GM21360 (cell line): Measurements from ENCODE around the gene CYB5R2.
A peak's percentile ranks its signal among the peaks of the same experiment; 100 is the strongest.

ENCODE experiments used
- ATAC-seq: cut with Tn5 transposase; IDR thresholded peaks from one replicate; pipeline ENCODE4 v1.9.1; 2021; ENCODE audit warnings: mild to moderate bottlenecking, moderate library complexity; ENCODE audit not compliant: unreplicated experiment

Gene CYB5R2

GRCh38 chr11:7672960-7673723 is at the start of gene CYB5R2:
TSS of gene CYB5R2 (minus strand) at chr11:7673500. CDS start at chr11:7672825, 675 bp downstream.
- ATAC-seq: no peak

- ATAC-seq: no peak
These were observed 41.5 kb upstream of the CYB5R2 start for GRCh38 chr11:7714786-7715185.

- no peak for ATAC-seq
These were observed 33.1 kb upstream of the CYB5R2 start, which contains the start of gene OVCH2 for GRCh38 chr11:7706377-7706776. TSS of gene OVCH2 (minus strand) at chr11:7706477. CDS start at chr11:7706394, 83 bp downstream.

- no peak for ATAC-seq
These were observed 30.4 kb upstream of the CYB5R2 start for GRCh38 chr11:7703740-7704139.

DNA sequence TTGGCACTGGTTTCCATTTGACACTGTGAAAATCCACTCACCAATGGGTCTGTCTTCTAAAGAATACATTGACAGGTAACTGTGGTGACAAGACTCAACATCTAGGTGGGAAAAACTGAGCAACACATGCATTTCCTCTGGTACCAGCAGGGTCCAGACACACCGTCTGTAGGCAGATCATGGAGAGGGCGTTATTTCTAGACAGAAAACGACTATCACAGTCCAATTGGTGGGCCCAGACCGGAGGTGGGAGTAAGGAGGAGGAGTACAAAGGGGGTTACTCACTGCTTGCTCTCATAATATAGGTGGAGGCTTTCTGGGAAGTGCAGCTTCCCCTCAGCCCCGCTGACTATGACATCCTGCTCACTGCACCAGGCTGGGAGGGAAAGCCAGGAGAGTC is 23.1 kb upstream of the CYB5R2 start:
- ATAC-seq: no peak

- ATAC-seq: no peak
These were observed 20.9 kb upstream of the CYB5R2 start for GRCh38 chr11:7694235-7694634.

DNA sequence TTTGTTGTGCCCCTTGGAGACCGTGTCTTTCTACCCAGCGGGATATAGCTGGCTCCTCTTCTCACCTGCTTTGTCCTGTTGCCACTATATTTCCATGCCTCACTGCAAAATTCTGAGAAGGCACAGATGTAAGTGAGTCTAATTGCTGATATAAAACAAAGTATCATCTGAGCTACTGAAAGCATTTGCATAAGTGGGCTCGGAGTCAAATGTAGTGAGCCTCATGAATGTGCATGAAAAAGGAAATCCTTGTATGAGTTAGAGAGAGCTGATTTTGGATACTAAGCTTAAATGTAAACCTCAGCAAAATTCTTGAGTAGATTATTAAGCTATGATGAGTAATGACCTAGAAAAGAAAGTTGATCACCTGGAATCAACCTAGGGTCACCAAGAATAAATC is 19.1 kb upstream of the CYB5R2 start:
- ATAC-seq: no peak

- no peak for ATAC-seq
These were observed 18.6 kb upstream of the CYB5R2 start for GRCh38 chr11:7691759-7692350.

- no peak for ATAC-seq
These were observed 17.3 kb upstream of the CYB5R2 start for GRCh38 chr11:7690648-7691047.

GRCh38 chr11:7689239-7689638 is 15.9 kb upstream of the CYB5R2 start:
- no peak for ATAC-seq

DNA sequence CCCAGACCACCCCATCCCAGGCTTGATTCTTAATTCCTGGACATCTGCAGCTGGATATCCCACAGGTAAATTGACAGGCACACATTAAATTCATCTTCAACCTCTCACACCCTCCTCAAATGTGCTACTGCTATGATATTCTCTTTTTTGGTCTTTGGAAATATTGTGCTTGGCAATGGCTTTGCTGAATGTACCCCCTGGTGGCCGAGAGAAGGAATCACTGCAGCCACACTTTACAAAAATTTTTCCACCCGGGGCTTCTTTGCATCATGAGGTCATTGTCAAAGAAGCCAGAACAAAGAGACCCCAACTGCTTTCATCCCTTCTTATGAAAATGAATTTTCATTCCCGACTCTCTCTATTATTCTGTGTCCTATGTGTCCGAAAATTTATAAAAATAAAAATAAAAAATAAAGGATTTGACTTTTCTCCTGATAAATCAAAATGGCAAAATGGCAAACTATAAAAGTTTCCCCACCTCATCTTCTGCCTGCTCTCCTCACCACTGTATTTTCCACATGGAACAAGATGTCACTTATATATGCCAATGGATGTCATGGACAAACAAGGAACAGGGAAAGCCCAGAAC is 15.0 kb upstream of the CYB5R2 start:
- ATAC-seq: peak; percentile 75

- ATAC-seq: no peak
These were observed 14.1 kb upstream of the CYB5R2 start for GRCh38 chr11:7687386-7687785.

GRCh38 chr11:7686761-7687160 is 13.5 kb upstream of the CYB5R2 start:
- ATAC-seq: no peak

- no peak for ATAC-seq
These were observed 10.3 kb upstream of the CYB5R2 start for GRCh38 chr11:7683571-7683970.

DNA sequence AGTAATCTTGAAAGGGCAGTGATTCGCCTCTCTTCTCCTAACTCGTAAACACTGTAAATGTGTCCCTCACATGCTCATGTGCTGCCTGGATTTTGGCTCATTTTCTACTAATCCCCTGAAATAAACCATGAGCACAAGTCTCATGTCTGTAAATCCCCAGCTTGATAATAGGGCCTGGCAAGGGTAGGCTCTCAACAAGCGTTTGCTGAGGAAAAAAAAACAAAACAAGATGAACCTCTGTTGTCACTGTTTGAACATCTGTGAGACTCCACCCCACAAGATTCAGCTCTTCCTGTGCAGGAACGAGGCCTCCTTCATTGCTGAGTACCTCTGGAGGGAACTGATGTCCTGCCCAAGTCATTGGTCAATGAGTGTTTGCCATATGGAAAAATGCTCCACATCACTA is 4.5 kb upstream of the CYB5R2 start:
- ATAC-seq: no peak

DNA sequence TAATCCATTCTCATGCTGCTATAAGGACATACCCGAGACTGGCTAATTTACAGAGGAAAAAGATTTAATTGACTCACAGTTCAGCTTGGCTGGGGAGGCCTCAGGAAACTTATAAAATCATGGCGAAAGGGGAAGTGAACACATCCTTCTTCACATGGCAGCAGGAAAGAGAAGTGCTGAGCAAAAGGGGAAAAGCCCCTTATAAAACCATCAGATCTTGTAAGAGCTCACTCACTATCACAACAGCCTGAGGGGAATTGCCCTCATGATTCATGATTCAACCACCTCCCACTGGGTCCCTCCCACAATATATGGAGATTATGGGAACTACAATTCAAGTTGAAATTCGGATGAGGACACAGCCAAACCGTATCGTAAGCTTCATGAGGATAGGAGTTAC is 3.8 kb upstream of the CYB5R2 start:
- no peak for ATAC-seq

DNA sequence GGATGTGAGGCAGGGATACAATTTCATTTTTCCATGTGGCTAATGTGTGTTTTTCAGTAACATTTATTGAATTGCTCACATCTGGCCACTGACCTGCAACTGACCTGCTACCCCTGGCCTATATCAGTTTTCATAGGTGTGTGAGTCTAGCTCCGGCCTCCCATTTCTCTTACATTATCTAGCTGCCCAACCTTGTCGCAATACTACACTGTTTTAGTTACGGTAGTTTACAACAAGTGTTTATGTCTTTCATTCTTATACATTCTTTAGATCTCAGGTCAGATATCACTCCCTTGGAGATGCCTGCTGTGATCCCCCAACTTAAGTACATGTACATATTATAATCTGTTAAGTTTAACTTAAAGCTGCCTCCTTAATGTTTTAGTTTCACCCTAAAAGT is 2.3 kb upstream of the CYB5R2 start:
- no peak for ATAC-seq

GRCh38 chr11:7673724-7674434 is 579 bp upstream of the CYB5R2 start:
- no peak for ATAC-seq

- ATAC-seq: peak; percentile 11
These were observed 882 bp downstream of the CYB5R2 start for GRCh38 chr11:7672276-7672959.

DNA sequence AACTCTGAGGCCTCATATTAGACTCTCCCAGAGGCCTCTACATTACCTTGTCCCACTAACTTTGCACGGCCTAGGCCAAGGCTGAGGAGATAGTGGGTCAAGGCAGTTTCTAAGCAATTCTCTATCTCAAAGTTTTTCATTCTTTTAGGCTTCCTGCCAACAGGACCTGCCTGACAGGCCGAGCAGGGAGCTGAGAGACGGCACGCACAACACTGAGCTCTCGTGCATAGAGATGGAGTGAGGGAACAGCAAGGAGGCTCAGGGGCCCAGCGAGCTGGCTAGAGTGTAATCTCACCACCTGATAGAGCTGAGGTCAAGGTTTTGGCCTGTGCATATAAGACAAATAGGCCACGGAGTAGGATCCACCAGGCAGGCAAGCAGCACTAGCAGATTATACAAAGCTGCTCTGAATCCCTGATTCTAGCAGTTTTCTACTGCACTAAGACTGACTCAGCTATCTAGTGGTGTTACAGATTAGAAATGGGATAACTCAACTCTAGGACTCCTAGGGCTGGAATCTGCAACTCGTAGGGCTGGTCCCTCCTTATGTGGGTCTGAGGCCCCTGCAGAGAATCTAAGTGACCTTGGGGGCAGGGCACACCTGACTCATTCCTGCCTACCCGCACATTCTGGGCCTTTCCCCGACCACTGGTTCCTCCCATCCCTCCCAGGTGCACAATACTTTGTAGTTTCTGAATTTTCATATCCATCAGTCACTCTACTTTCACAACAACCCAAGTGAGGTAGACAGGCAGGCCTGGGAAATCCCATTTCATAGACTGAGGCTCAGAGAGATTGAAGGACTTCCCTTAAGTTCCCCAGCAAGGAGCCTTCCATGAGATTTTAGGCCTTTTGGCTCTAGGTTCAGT is 1.7 kb downstream of the CYB5R2 start:
- peak; percentile 75 for ATAC-seq
